HG03175 (cell line): ENCODE data around the gene WNT7A.

ENCODE experiments used
- ATAC-seq: cut with Tn5 transposase; IDR thresholded peaks from one replicate; pipeline ENCODE4 v1.9.1; 2021; ENCODE audit warnings: mild to moderate bottlenecking, moderate library complexity; ENCODE audit not compliant: unreplicated experiment

Gene WNT7A

GRCh38 chr3:13831386-13831996, 48.4 kb downstream of the WNT7A start:
- no peak for ATAC-seq

DNA sequence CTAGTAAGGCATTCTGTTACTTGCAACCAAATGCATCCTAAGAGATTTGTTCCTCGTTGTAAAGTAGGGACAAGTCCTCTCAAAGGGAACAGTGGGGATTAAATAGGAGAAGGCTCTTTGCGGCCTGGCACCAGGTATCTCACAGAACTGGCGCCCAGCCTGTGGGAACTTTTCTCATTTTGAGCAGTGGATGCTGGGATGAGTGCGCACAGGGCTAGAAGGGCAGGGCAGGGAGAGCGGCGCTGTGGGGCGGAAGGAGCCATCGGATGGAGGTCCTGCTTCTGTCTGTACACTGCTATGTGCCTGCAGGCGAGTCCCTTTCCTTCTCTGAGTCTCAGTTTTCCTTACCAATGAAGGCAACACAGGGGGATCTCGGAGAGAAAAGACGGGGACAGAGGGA, 50.6 kb downstream of the WNT7A start:
- no peak for ATAC-seq

DNA sequence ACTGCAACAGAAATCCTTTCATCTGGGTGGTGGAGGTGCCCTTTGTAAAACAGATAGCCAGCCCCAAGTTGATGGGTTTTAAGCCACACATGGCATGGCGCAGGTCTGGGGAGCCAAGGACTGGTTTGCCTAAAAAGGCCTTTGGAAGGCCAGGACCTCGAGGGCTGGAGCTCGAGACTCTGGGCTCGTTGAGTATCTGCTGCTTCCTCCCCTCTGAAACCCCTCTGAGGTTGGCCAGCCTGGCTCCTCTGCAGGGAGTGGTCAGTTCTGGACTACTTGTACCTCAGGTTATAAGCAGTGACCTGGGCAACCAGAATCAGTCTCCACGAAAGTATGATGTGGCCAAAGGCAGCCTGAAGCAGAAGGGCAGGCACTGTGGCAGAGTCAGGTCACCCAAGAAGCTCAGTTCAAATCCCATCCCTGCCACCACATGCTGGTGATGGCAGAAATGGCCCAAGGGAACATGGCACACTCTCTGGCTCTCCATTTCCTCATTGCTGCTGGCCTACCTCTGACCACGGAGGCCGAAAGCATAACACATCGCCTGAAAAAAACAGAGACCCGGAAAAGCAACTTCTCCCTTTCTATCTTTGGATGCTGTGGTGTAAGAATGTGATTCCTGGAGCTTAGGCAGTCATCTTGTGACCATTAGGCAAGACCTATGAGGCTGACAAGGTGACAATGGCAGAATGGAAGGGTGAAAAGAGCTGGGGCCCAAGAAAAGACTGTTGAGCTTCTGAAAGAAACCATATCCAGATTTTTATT, 51.2 kb downstream of the WNT7A start:
- no peak for ATAC-seq

DNA sequence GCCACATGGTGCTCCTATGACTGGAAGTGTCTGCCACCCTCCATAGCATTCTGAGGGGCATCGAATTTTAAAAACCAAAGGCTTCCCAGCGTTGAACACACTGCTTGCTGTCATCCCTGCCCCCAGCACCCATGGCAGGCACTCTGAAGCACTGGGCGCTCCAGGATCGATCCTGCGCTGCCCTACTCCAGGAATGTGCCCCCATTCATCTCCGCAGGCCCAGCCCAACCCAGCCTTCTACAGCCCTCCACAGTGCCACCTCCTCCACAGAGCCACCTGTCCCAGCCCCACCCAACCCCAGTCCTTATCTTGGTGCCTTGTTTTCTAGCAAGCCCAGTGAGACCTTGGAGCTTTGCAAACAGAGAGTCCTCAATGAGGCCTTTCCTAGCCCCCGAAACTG, 52.2 kb downstream of the WNT7A start:
- no peak for ATAC-seq

- no peak for ATAC-seq
Observed at GRCh38 chr3:13827256-13827655, 52.6 kb downstream of the WNT7A start.

DNA sequence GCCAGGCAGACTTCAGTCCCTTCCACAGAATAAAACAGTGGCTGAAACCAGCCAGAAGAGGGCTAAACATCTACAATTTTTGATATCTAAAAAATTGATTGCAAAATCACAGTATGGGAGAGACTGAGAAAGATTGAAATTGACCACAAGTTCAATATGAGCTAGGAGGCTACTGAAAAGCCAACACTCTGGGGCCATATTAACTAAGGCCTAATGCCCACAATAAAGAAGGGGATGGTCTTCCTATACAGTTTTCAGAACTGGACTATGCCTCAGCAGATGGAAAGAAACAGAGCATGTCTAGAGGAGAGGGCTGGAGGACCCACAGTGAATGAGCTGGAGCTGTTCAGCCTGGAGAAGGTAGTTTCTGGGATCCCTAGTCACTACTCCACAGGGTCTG, 53.2 kb downstream of the WNT7A start:
- ATAC-seq = no peak

DNA sequence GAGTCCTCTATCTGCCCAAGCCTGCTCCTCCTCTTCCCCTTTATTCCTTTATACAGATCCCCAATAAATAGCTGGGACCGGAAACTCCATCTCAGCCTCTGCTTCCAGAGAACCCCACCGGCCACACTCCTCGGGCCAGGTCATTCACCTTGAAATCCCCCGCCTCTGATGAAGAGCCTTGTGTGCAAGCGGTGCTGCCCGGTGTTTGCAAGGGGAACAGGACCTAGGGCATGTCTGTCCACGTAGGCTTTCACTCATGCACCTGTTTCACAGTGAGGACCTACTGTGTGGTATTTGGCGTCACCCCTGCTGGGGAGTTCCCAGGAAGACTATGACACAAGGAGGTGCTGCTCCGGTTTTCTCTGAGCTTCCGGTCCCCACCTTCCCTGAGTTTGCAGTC, 54.0 kb downstream of the WNT7A start:
- no peak for ATAC-seq

GRCh38 chr3:13825311-13825579, 54.6 kb downstream of the WNT7A start:
- no peak for ATAC-seq

DNA sequence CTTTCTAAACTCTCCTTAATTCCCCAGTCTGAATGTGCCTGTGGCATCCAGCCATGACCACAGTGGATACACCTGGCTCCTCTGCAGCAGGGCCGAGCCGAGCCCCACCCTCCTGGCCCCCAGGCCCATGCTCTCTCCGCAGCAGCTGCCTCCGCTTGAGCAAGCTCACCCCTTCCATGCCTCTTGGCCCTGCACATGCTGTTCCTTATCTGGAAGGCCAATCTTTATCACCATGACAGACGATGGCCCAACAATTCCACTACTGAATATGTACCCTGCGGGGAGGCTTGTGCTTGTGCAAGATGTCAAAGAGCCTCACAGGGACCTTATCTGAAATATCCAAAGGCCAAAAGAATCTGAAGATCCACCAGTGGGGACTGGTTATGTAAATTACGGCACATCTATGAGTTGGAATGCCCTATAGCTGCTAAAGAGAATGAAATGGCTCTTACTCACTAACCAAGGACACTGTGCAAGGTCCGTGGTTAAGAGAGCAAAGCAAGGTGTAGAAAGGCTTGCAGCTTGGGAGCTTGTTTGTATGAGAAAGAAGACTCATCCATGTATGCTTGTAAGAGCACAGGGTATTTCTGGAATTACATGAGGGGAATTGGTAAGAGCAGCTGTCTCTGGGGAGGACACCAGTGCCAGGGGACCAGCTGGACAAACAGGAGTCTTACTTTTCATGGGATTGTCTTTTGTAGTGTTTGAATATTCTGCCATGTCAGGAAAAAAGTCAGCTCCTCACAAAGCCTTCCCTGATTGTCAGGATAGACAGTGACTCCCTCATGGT, 55.2 kb downstream of the WNT7A start:
- no peak for ATAC-seq

- no peak for ATAC-seq
Observed at GRCh38 chr3:13823692-13824091, 56.2 kb downstream of the WNT7A start.

- ATAC-seq = no peak
Observed at GRCh38 chr3:13822871-13823585, 56.8 kb downstream of the WNT7A start.

DNA sequence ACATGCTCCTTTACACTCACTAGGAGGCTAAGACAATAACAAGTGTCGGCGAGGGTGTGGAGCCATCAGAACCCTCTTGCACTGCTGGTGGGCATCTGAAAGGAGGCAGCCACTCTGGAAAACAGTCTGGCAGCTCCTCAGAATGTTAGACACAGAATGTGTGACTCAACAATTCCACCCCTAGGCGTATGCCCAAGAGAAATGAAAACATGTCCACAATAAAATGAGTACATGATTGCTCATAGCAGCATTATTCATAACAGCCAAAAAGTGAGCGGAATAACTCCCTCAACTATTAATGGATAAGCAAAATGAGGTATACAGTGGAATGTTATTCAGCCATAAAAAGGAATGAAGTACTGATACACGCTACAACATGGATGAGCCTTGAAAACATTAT, 57.8 kb downstream of the WNT7A start:
- ATAC-seq = no peak

GRCh38 chr3:13821126-13821525, 58.7 kb downstream of the WNT7A start:
- no peak for ATAC-seq

DNA sequence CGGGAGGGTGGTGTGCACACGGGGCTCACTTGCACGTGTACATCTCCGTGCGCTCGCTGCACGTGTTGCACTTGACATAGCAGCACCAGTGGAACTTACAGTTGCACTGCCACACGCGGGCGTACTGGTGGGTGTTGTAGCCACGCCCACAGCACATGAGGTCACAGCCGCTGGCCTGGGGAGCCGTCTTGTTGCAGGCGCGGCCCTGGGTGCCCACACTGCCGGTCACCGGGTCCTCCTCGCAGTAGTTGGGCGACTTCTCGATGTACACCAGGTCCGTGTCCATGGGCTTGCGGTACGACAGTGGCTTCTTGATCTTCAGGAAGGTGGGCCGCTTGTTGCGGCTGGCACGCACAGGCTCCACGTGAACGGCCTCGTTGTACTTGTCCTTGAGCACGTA, 61.0 kb downstream of the WNT7A start:
- ATAC-seq = no peak

DNA sequence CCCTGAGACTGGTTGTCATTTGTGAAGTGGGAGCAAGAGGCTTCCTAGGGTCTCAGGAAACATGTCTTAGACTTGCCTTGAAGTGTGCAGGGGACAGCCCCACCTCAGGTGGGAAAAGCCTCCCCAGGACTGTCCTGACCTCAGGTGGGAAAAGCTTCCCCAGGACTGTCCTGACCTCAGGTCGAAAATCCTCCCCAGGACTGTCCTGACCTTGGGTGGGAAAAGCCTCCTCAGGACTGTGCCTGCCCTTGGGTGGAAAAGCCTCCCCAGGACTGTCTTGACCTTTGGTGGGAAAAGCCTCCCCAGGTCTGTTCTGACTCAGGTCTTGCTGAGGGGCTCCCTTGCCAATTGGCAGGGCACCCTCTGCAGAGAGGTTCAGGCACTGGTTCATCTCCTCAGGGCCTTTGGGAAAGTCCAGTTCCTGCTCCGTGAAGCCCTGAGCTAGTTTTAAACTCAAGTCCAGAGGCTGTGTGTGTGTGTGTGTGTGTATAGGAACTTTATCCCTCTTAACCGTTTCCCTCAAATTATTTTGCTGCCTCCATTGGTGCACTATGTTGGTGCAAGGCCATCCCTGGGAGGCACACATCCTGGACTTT, 64.7 kb downstream of the WNT7A start:
- no peak for ATAC-seq

- ATAC-seq = no peak
Observed at GRCh38 chr3:13812034-13812471, 67.8 kb downstream of the WNT7A start.

DNA sequence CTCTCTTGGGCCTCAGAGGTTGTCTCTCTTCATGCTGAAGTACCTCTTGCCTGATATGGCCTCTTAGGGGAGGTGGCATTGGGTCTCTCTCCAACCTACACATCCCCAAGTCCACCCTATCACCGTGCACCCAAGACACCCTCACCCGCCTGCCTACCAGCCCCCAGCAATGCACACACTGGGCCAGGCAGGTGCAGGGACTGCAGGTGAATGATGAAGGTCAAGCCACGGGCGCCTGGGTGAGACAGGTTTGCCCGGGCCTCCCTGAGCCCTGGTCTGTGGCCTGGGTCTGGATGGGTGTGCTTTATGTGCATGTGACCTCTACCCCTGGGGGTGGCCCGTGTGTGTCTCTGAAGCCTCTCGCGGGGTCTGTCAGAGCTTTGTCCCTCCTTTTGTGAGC, 68.3 kb downstream of the WNT7A start:
- ATAC-seq = no peak

- no peak for ATAC-seq
Observed at GRCh38 chr3:13808550-13808949, 71.3 kb downstream of the WNT7A start.

DNA sequence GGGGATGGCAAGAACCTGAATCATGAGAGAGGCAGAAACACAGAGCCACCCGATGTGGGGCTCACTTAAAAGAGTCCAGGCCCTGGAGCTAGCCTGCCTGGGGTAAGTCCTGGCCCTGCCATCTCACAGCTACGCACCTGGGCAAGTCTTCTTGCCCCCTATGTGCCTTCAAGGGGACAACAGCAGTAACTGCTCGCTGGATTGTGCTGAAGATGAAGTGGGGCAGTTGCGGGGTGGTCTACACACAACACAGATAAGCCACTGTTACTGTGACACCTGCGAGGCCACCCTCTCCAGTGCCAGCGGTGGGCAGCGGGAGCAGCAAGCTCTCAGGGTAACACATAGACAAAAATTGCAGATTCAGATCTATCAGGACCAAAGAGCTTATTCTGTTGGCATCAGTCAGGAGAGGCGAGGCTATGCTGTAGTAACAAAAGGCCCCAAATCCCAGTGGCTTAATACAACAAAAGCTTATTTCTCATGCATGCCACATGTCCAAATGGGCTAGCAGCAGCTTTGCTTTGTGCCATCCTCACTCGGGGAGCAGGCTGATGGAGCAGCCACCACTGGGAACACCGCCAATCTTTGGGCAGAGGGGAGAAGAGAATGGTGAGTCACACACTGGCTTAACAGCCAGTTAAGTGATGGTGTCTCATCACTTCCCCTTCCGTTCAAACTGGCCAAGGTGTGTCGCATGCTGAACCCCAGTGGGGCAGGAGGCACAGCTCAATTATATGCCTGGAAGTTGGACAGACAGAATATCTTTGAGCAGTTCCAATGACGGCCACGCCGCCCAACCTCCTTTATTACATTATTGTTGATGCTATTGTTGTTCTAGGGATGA, 78.3 kb downstream of the WNT7A start:
- ATAC-seq = no peak

DNA sequence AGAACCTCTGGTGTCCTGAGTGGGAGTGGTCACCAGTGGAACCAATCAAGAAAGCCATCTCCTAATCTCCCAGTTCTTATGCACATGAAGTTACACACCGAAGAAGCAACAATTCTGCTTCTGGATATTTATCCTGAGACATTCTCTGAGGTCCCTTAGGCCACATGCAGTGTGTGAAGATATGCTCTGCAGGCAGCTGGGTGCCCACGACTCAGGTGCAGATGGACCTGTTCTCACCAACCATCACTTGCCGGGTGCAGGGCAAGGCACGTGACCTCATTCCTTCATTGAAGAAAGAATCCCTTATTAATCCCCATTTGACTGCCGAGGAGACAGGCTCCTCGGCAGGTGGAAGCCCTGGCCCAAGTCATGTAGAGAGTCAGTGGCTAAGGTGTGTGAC, 79.8 kb downstream of the WNT7A start:
- ATAC-seq = no peak
